ENCODE results near the gene ARID5B.

The ARID5B gene

GRCh38 chr10:61892961-61893360 is 8.5 kb upstream of the ARID5B start:
- TF ChIP-seq FOXP2 (optimal IDR thresholded peaks at IDR 0.05; ENCODE audit: borderline replicate concordance, extremely low read depth, extremely low read length, insufficient read depth) (no peak), REST (IDR thresholded peaks at IDR 0.05; ENCODE audit: insufficient read depth in 1 of 2, low read depth in 2 of 2, low read length in 2 of 2) (no peak), POLR2AphosphoS5 (IDR thresholded peaks at IDR 0.05; ENCODE audit: low read depth, low read length) (no peak)

GRCh38 chr10:61894133-61894532 is 7.4 kb upstream of the ARID5B start:
- no peak for TF ChIP-seq SIN3A (IDR thresholded peaks at IDR 0.05; ENCODE audit: borderline replicate concordance, insufficient read depth, low read length)
- no peak for TF ChIP-seq POLR2AphosphoS5 (IDR thresholded peaks at IDR 0.05; ENCODE audit: low read depth, low read length)
- no peak for TF ChIP-seq FOXP2 (optimal IDR thresholded peaks at IDR 0.05; ENCODE audit: borderline replicate concordance, extremely low read depth, extremely low read length, insufficient read depth)
- TF ChIP-seq REST (IDR thresholded peaks at IDR 0.05; ENCODE audit: insufficient read depth in 1 of 2, low read depth in 2 of 2, low read length in 2 of 2), result no peak
- TF ChIP-seq TAF1 (IDR thresholded peaks at IDR 0.05; ENCODE audit: borderline replicate concordance, insufficient read depth, low read length), result no peak

GRCh38 chr10:61895898-61896600 is 5.5 kb upstream of the ARID5B start:
- TF ChIP-seq FOXP2 (optimal IDR thresholded peaks at IDR 0.05; ENCODE audit: borderline replicate concordance, extremely low read depth, extremely low read length, insufficient read depth) (no peak), SIN3A (IDR thresholded peaks at IDR 0.05; ENCODE audit: borderline replicate concordance, insufficient read depth, low read length) (no peak), TAF1 (IDR thresholded peaks at IDR 0.05; ENCODE audit: borderline replicate concordance, insufficient read depth, low read length) (no peak), POLR2AphosphoS5 (IDR thresholded peaks at IDR 0.05; ENCODE audit: low read depth, low read length) (no peak), REST (IDR thresholded peaks at IDR 0.05; ENCODE audit: insufficient read depth in 1 of 2, low read depth in 2 of 2, low read length in 2 of 2) (no peak)

GRCh38 chr10:61896854-61897661 is 4.4 kb upstream of the ARID5B start:
- TF ChIP-seq POLR2AphosphoS5 (IDR thresholded peaks at IDR 0.05; ENCODE audit: low read depth, low read length) (no peak), REST (IDR thresholded peaks at IDR 0.05; ENCODE audit: insufficient read depth in 1 of 2, low read depth in 2 of 2, low read length in 2 of 2) (no peak), TAF1 (IDR thresholded peaks at IDR 0.05; ENCODE audit: borderline replicate concordance, insufficient read depth, low read length) (no peak), SIN3A (IDR thresholded peaks at IDR 0.05; ENCODE audit: borderline replicate concordance, insufficient read depth, low read length) (no peak), FOXP2 (optimal IDR thresholded peaks at IDR 0.05; ENCODE audit: borderline replicate concordance, extremely low read depth, extremely low read length, insufficient read depth) (no peak)

Data from PFSK-1 (cell line).